Sciatic nerve (tissue), 2 donors: ENCODE data around the gene TTPAL. TPM values are rescaled to one million over a fixed set of nuclear protein-coding genes. Genes with fewer than 3 reads are reported as not detected.

ENCODE experiments used
- ATAC-seq: fragments of 200-7000 bp; cut with Tn5 transposase; one replicate; pipeline ENCODE4 v1.9.1; 2020; ENCODE audit warnings: mild to moderate bottlenecking, moderate library complexity
- DNase-seq: peaks from one replicate; pipeline ENCODE4 v3.0.0-alpha.2; 2020; ENCODE audit warnings: low spot score
- intact Hi-C: fragments of 100-400 bp; cut with DNase I; formaldehyde crosslinking; loops from one replicate; pipeline ENCODE4 v1.14.2; 2022
- total RNA-seq: library from RNA; stranded (reverse); fragmentation: NEBNext Ultra II Directional; extraction: Animal tissue kit (Norgen Biotek cat#: 25700); gene quantifications from one replicate; pipeline ENCODE4 v1.2.1, GENCODE V29; 2021
- donor health status: DM: no; HTN: no; CAD: no.
- donor health status: DM: no; HTN: no; CAD: no.

Gene TTPAL
- total RNA-seq, 1 donor from 2014 or later, result 8.5 TPM

- intact Hi-C loops, result no loop called here
- peak; percentile 77 for ATAC-seq
- no peak for DNase-seq
Observed at GRCh38 chr20:44491635-44492395, 16.1 kb downstream of the TTPAL start.

GRCh38 chr20:44494266-44494665 lies 18.6 kb downstream of the TTPAL start:
- intact Hi-C loops, result no loop called here
- no peak for DNase-seq
- ATAC-seq, result no peak

- DNase-seq (no peak), ATAC-seq (no peak)
- intact Hi-C loops, result no loop called here
Observed at GRCh38 chr20:44494681-44495080, 19.0 kb downstream of the TTPAL start.

- no peak for DNase-seq
- intact Hi-C loops, result no loop called here
- peak; percentile 43 for ATAC-seq
Observed at GRCh38 chr20:44495257-44495656, 19.6 kb downstream of the TTPAL start.

- DNase-seq (no peak), ATAC-seq (no peak)
- intact Hi-C loops, result no loop called here
Observed at GRCh38 chr20:44495802-44496481, 20.3 kb downstream of the TTPAL start.

GRCh38 chr20:44496976-44497375 lies 21.3 kb downstream of the TTPAL start:
- ATAC-seq (no peak), DNase-seq (no peak)
- intact Hi-C loops, result no loop called here

- ATAC-seq, result no peak
- intact Hi-C loops, result no loop called here
- no peak for DNase-seq
Observed at GRCh38 chr20:44497761-44498160, 22.1 kb downstream of the TTPAL start.

GRCh38 chr20:44500221-44500620 lies 24.5 kb downstream of the TTPAL start:
- DNase-seq (no peak), ATAC-seq (no peak)
- intact Hi-C loops, result no loop called here

- ATAC-seq (no peak), DNase-seq (no peak)
- intact Hi-C loops, result no loop called here
Observed at GRCh38 chr20:44501448-44501847, 25.8 kb downstream of the TTPAL start.

- ATAC-seq (no peak), DNase-seq (no peak)
- intact Hi-C loops, result no loop called here
Observed at GRCh38 chr20:44502968-44503367, 27.3 kb downstream of the TTPAL start.

GRCh38 chr20:44504402-44505307 lies 29.0 kb downstream of the TTPAL start:
- no peak for DNase-seq
- intact Hi-C loops, result no loop called here
- no peak for ATAC-seq

- ATAC-seq, result no peak
- no peak for DNase-seq
- intact Hi-C loops, result no loop called here
Observed at GRCh38 chr20:44509762-44510161, 34.1 kb downstream of the TTPAL start.

- DNase-seq, result no peak
- intact Hi-C loops, result no loop called here
Observed at GRCh38 chr20:44513871-44514270, 38.2 kb downstream of the TTPAL start.

GRCh38 chr20:44516491-44516890 lies 40.8 kb downstream of the TTPAL start:
- ATAC-seq, result peak; percentile 8
- intact Hi-C loops, result no loop called here
- DNase-seq, result no peak

More at GRCh38 chr20:44513871-44514270, 38.2 kb downstream of the TTPAL start:
- no peak for ATAC-seq

- ATAC-seq (no peak), DNase-seq (no peak)
- intact Hi-C loops, result no loop called here
Observed at GRCh38 chr20:44517454-44517853, 41.8 kb downstream of the TTPAL start.

- intact Hi-C loops, result no loop called here
- ATAC-seq, result no peak
- no peak for DNase-seq
Observed at GRCh38 chr20:44518248-44518647, 42.6 kb downstream of the TTPAL start.

- intact Hi-C loops, result no loop called here
- DNase-seq (no peak), ATAC-seq (no peak)
Observed at GRCh38 chr20:44520881-44521280, 45.2 kb downstream of the TTPAL start.

- DNase-seq, result peak; percentile 97
- intact Hi-C loops, result no loop called here
- ATAC-seq, result peak; percentile 99
Observed at GRCh38 chr20:44521484-44522481, 46.1 kb downstream of the TTPAL start, which contains the start of gene SERINC3. SERINC3 (minus strand) TSS chr20:44522070; CDS start chr20:44521951, 119 bp downstream.
